Right lobe of liver (tissue), 4 donors: ENCODE measurements around the gene AHDC1.

Experiments used
- CTCF ChIP-seq, 4 donors: fragments of 200-600 bp in 3 of 4; fragments of 450-650 bp in 1 of 4; IDR thresholded peaks; one replicate each; pipeline versions ENCODE4 v1.5.1 to v1.8.0; 2016 to 2022; ENCODE audit warnings: antibody characterized with exemption in 4 of 4, mild to moderate bottlenecking in 2 of 4
- POLR2A ChIP-seq: fragments of 450-650 bp; IDR thresholded peaks from one replicate; pipeline ENCODE4 v1.6.1; 2017; ENCODE audit warnings: antibody characterized with exemption, mild to moderate bottlenecking
- donor health status: DM: no; HTN: no; CAD: no.
- donor health status: DM: no; HTN: no; CAD: no.
- donor health status: DM: no; HTN: yes; CAD: no.

GRCh38 chr1:27556435-27556780, 47.5 kb downstream of the AHDC1 start:
- no peak for TF ChIP-seq CTCF (IDR thresholded peaks at IDR 0.05)
- TF ChIP-seq POLR2A = no peak
